Panc1 (cell line): ENCODE measurements around the gene FAM151B. TPM values are rescaled to one million over a fixed set of nuclear protein-coding genes. Genes with fewer than 3 reads are reported as not detected.

Source experiments
- ATAC-seq: fragments of 200-7000 bp; cut with Tn5 transposase; 2 replicates; pipeline ENCODE4 v1.9.1; 2020; ENCODE audit warnings: mild to moderate bottlenecking, moderate library complexity
- BruUV-seq: library from RNA; stranded (reverse); fragments of 400-500 nt; replicated peaks from 2 replicates; lab custom pipeline; 2021; lab: Mats Ljungman, UMichigan
- CTCF ChIA-PET: fragments of 300-600 bp; sonication (Branson Sonifier 250); formaldehyde crosslinking; loops from one replicate; lab custom pipeline; 2022; ENCODE audit warnings: antibody characterized with exemption; lab: Charles Lee
- POLR2A ChIA-PET: fragments of 300-600 bp; sonication (Branson Sonifier 250); formaldehyde crosslinking; loops from one replicate; lab custom pipeline; 2022; ENCODE audit warnings: antibody characterized with exemption; lab: Charles Lee
- DNase-seq: peaks from one replicate; pipeline ENCODE4 v3.0.0-alpha.2; 2010; ENCODE audit warnings: low read depth, low spot score
- H3K27ac ChIP-seq: 2 replicates; pipeline ENCODE4 v1.5.1; 2011; ENCODE audit warnings: mild to moderate bottlenecking, low read length, inconsistent platforms
- H3K27me3 ChIP-seq: fragments of 200-500 bp; sonication (Bioruptor generic); 2 replicates; pipeline ENCODE4 v1.6.0; 2014; ENCODE audit warnings: low read length, inconsistent platforms; ENCODE audit not compliant: control insufficient read depth, insufficient read depth
- H3K36me3 ChIP-seq: fragments of 200-500 bp; sonication (Bioruptor generic); 2 replicates; pipeline ENCODE4 v1.5.1; 2014; ENCODE audit warnings: inconsistent platforms, mild to moderate bottlenecking, low read length, moderate library complexity; ENCODE audit not compliant: control insufficient read depth, insufficient read depth
- H3K4me1 ChIP-seq: 2 replicates; pipeline ENCODE4 v1.5.1; 2011; ENCODE audit warnings: inconsistent platforms, mild to moderate bottlenecking, low read length, moderate library complexity; ENCODE audit not compliant: control insufficient read depth, insufficient read depth
- H3K4me3 ChIP-seq, 2 experiments: 2 replicates each; pipeline ENCODE4 v1.5.1; 2011 to 2012; ENCODE audit warnings: low read depth in 2 of 2, low read length in 2 of 2, mild to moderate bottlenecking in 2 of 2, inconsistent platforms in 1 of 2, moderate library complexity in 1 of 2
- H3K9me3 ChIP-seq: fragments of 200-500 bp; sonication (Bioruptor generic); 2 replicates; pipeline ENCODE4 v1.5.1; 2014; ENCODE audit warnings: low read depth, mild to moderate bottlenecking, inconsistent platforms, low read length, moderate library complexity; ENCODE audit not compliant: control insufficient read depth, insufficient read depth
- POLR2AphosphoS5 ChIP-seq: IDR thresholded peaks from 2 replicates; pipeline ENCODE4 v1.6.1; 2012; ENCODE audit warnings: mild to moderate bottlenecking, low read depth, low read length, moderate library complexity
- SIN3A ChIP-seq: IDR thresholded peaks from 2 replicates; pipeline ENCODE4 v1.6.1; 2012; ENCODE audit warnings: low read depth, mild to moderate bottlenecking, low read length, moderate library complexity, borderline replicate concordance; ENCODE audit not compliant: insufficient read depth
- TCF7L2 ChIP-seq: IDR thresholded peaks from 2 replicates; pipeline ENCODE4 v1.6.1; 2011; ENCODE audit warnings: mild to moderate bottlenecking, low read depth, low read length, inconsistent platforms
- in situ Hi-C: cut with HindIII; loops from 2 replicates; pipeline ENCODE4 v1.10.0; 2016; ENCODE audit warnings: low sequenced_read_pairs, low pct_unique_long_range_greater_than_20kb
- intact Hi-C: fragments of 100-400 bp; cut with micrococcal nuclease; formaldehyde crosslinking; loops from one replicate; pipeline ENCODE4 v1.10.0; 2022; ENCODE audit not compliant: unreplicated experiment
- total RNA-seq: library from RNA; stranded (reverse); gene quantifications from one replicate; pipeline ENCODE4 v1.2.1, GENCODE V29; 2021; ENCODE audit not compliant: unreplicated experiment
- TF ChIP-seq, protein P1 (sequence below), 2 experiments: IDR thresholded peaks; 2 replicates each; pipeline ENCODE4 v1.6.1; 2011 to 2012; ENCODE audit warnings: low read depth in 2 of 2, control low read depth in 1 of 2, low read length in 1 of 2, mild to moderate bottlenecking in 1 of 2, moderate library complexity in 1 of 2; ENCODE audit not compliant: insufficient read depth in 1 of 2
- TF ChIP-seq, protein P2 (sequence below): fragments of 450-650 bp; IDR thresholded peaks from 2 replicates; pipeline ENCODE4 v1.5.1; 2017; ENCODE audit warnings: mild to moderate bottlenecking

FAM151B gene
- total RNA-seq, 1 experiment from 2014 or later = 2.8 TPM

DNA sequence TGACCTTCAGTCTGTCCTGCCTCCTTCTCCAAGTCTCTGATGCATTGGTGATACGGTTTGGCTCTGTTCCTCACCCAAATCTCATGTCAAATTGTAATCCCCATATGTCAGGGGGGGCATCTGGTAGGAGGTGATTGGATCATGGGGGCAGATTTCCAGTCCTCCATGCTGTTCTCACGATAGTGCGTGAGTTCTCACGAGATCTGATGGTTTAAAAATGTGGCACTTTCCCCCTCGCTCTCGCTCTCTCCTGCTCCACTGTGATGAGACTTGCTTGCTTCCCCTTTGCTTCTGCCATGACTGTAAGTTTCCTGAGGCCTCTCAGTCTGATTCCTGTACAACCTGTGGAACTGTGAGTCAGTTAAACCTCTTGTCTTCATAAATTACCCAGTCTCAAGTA lies 96.9 kb downstream of the FAM151B start:
- in situ Hi-C loops = no loop called here
- CTCF ChIA-PET = no interaction called here

DNA sequence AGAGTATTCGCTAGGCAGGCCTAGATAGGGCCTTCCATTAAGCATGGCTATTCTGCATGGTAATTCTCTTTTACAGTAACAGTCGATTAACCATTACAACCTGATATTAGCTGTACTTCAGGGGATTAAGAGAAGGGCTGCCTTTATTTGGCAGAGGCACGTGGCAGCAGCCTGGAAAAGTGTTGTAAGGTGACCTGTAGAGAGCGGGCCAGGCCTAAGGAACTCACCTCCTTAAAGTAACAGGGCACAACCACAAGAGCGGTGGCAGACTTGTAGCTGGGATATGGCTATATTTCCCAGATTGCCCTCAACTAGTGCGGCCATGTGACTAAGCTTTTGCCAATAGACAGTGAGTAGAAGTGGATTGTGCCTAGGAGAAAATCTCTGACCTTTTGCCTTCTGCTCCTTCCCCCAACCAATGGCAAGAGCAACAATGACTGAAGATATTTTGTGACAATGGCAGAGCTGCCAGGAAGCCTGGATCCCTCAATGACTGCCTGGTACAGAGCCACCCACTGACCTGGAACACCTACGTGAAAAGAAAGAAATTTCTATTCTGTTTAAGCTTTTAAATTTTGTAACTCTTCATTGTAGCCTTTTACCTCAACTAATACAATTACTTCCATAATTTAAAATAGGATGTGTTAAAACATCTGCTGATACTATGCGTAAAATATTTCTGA lies 101.1 kb downstream of the FAM151B start:
- in situ Hi-C loops (no loop called here), intact Hi-C loops (no loop called here)
- no peaks in the 10 kb centered on the region for H3K4me1 ChIP-seq
- BruUV-seq = no TSS peak
- DNase-seq (no peak), ATAC-seq (no peak)
- no peak for TF ChIP-seq SIN3A
- no peak for TF ChIP-seq TCF7L2
- TF ChIP-seq, protein P1, sequence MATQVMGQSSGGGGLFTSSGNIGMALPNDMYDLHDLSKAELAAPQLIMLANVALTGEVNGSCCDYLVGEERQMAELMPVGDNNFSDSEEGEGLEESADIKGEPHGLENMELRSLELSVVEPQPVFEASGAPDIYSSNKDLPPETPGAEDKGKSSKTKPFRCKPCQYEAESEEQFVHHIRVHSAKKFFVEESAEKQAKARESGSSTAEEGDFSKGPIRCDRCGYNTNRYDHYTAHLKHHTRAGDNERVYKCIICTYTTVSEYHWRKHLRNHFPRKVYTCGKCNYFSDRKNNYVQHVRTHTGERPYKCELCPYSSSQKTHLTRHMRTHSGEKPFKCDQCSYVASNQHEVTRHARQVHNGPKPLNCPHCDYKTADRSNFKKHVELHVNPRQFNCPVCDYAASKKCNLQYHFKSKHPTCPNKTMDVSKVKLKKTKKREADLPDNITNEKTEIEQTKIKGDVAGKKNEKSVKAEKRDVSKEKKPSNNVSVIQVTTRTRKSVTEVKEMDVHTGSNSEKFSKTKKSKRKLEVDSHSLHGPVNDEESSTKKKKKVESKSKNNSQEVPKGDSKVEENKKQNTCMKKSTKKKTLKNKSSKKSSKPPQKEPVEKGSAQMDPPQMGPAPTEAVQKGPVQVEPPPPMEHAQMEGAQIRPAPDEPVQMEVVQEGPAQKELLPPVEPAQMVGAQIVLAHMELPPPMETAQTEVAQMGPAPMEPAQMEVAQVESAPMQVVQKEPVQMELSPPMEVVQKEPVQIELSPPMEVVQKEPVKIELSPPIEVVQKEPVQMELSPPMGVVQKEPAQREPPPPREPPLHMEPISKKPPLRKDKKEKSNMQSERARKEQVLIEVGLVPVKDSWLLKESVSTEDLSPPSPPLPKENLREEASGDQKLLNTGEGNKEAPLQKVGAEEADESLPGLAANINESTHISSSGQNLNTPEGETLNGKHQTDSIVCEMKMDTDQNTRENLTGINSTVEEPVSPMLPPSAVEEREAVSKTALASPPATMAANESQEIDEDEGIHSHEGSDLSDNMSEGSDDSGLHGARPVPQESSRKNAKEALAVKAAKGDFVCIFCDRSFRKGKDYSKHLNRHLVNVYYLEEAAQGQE (IDR thresholded peaks at IDR 0.05; ENCODE audit: insufficient read depth in 1 of 2, low read depth in 2 of 2, low read length in 1 of 2) = no peak
- no peak for TF ChIP-seq POLR2AphosphoS5
- TF ChIP-seq, protein P2, sequence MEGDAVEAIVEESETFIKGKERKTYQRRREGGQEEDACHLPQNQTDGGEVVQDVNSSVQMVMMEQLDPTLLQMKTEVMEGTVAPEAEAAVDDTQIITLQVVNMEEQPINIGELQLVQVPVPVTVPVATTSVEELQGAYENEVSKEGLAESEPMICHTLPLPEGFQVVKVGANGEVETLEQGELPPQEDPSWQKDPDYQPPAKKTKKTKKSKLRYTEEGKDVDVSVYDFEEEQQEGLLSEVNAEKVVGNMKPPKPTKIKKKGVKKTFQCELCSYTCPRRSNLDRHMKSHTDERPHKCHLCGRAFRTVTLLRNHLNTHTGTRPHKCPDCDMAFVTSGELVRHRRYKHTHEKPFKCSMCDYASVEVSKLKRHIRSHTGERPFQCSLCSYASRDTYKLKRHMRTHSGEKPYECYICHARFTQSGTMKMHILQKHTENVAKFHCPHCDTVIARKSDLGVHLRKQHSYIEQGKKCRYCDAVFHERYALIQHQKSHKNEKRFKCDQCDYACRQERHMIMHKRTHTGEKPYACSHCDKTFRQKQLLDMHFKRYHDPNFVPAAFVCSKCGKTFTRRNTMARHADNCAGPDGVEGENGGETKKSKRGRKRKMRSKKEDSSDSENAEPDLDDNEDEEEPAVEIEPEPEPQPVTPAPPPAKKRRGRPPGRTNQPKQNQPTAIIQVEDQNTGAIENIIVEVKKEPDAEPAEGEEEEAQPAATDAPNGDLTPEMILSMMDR = no peak
- ChIA-PET POLR2A (no interaction called here), CTCF (no interaction called here)
- H3K27me3 ChIP-seq = no peaks in the 10 kb centered on the region
- H3K9me3 ChIP-seq = no peaks in the 10 kb centered on the region
- no peaks in the 10 kb centered on the region for H3K36me3 ChIP-seq
- no peak overlapping the region for H3K4me3 ChIP-seq
- H3K27ac ChIP-seq = no peak overlapping the region

More for the DNA sequence above, 96.9 kb downstream of the FAM151B start:
- Histone ChIP-seq H3K4me1 (no peaks in the 10 kb centered on the region), H3K4me3 (no peak overlapping the region), H3K27me3 (no peaks in the 10 kb centered on the region), H3K27ac (no peak overlapping the region), H3K9me3 (no peaks in the 10 kb centered on the region), H3K36me3 (no peaks in the 10 kb centered on the region)
- no TSS peak for BruUV-seq
- POLR2A ChIA-PET = no interaction called here
- TF ChIP-seq TCF7L2 = no peak
- TF ChIP-seq POLR2AphosphoS5 = no peak
- DNase-seq (no peak), ATAC-seq (no peak)
- intact Hi-C loops = no loop called here

DNA sequence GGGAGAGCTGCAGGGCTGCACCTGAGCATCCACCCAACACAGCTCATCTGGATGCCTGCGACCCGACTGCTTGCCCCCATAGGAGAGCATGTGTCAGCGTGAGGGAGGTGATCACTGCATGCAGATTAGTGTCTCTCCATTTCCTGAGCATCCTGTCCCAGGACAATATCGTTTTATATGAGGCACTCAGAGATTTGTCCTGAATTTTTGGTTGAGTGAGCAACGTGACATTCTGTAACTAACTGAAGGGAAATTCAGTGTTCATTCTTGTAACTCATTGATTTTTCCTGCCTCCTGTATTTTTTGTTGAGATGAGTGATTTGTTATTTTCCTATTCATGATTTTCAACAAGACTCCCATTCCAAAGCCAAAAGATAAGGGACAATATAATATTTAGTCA lies 102.9 kb downstream of the FAM151B start:
- no peaks in the 10 kb centered on the region for H3K4me1 ChIP-seq
- ChIA-PET POLR2A (no interaction called here), CTCF (no interaction called here)
- no peaks in the 10 kb centered on the region for H3K36me3 ChIP-seq
- intact Hi-C loops = no loop called here
- no peak overlapping the region for H3K4me3 ChIP-seq
- no TSS peak for BruUV-seq
- TF ChIP-seq, protein P2 = no peak
- TF ChIP-seq POLR2AphosphoS5 (no peak), SIN3A (no peak), TCF7L2 (no peak)
- TF ChIP-seq, protein P1 (IDR thresholded peaks at IDR 0.05; ENCODE audit: insufficient read depth in 1 of 2, low read depth in 2 of 2, low read length in 1 of 2) = no peak
- in situ Hi-C loops = no loop called here
- ATAC-seq (no peak), DNase-seq (no peak)
- no peak overlapping the region for H3K27ac ChIP-seq
- no peaks in the 10 kb centered on the region for H3K9me3 ChIP-seq
- H3K27me3 ChIP-seq = no peaks in the 10 kb centered on the region
